ENCODE measurements around the gene POLR2B. TPM values are rescaled to one million over a fixed set of nuclear protein-coding genes. Genes with fewer than 3 reads are reported as not detected.

The POLR2B gene
- total RNA-seq, 2 experiments from 2014 or later = 113 to 117 TPM

- Mint-ChIP-seq H3K27ac (no peak overlapping the region), H3K4me3 (no peak overlapping the region), H3K4me1 (peaks cover 7% of the 10 kb centered on the region), H3K9me3 (no peaks in the 10 kb centered on the region), H3K36me3 (ENCODE audit: low read depth) (peaks cover 65% of the 10 kb centered on the region), H3K27me3 (no peaks in the 10 kb centered on the region)
- ChIA-PET CTCF (interaction anchor here (1.2 to 3.0 kb wide), 2 partner anchors 13 to 23 kb away, joined by 3 to 11 read pairs; no protein-coding TSS in a partner anchor), POLR2A (no interaction called here)
- no peak for DNase-seq
Measured at GRCh38 chr4:56995525-56995924, 16.8 kb downstream of the POLR2B start.

GRCh38 chr4:56999751-57000150 is 21.1 kb downstream of the POLR2B start:
- H3K27me3 Mint-ChIP-seq = no peaks in the 10 kb centered on the region
- peaks cover 52% of the 10 kb centered on the region for H3K36me3 Mint-ChIP-seq (ENCODE audit: low read depth)
- DNase-seq = no peak
- H3K4me3 Mint-ChIP-seq = no peak overlapping the region
- H3K9me3 Mint-ChIP-seq = no peaks in the 10 kb centered on the region
- H3K4me1 Mint-ChIP-seq = no peaks in the 10 kb centered on the region
- no peak overlapping the region for H3K27ac Mint-ChIP-seq
- ChIA-PET CTCF (no interaction called here), POLR2A (no interaction called here)

- peaks cover 3% of the 10 kb centered on the region for H3K4me1 Mint-ChIP-seq
- ChIA-PET CTCF (interaction anchor here (1.3 kb wide), 1 partner anchor 18 kb away, joined by 3 read pairs; no protein-coding TSS in a partner anchor), POLR2A (no interaction called here)
- H3K36me3 Mint-ChIP-seq (ENCODE audit: low read depth) = peaks cover 47% of the 10 kb centered on the region
- H3K27me3 Mint-ChIP-seq = no peaks in the 10 kb centered on the region
- H3K27ac Mint-ChIP-seq = no peak overlapping the region
- no peak overlapping the region for H3K4me3 Mint-ChIP-seq
- no peaks in the 10 kb centered on the region for H3K9me3 Mint-ChIP-seq
- DNase-seq = no peak
Measured at GRCh38 chr4:57013543-57014120, 34.9 kb downstream of the POLR2B start.

- no peak for DNase-seq
- Mint-ChIP-seq H3K27ac (no peak overlapping the region), H3K4me3 (no peak overlapping the region), H3K9me3 (no peaks in the 10 kb centered on the region), H3K27me3 (no peaks in the 10 kb centered on the region), H3K36me3 (ENCODE audit: low read depth) (peaks cover 62% of the 10 kb centered on the region), H3K4me1 (peaks cover 3% of the 10 kb centered on the region)
- ChIA-PET POLR2A (no interaction called here), CTCF (interaction anchor here (1.1 kb wide), 1 partner anchor 24 kb away, joined by 3 read pairs; no protein-coding TSS in a partner anchor)
Measured at GRCh38 chr4:57018980-57019379, 40.3 kb downstream of the POLR2B start.

- Mint-ChIP-seq H3K36me3 (ENCODE audit: low read depth) (peaks cover 70% of the 10 kb centered on the region), H3K9me3 (no peaks in the 10 kb centered on the region), H3K27me3 (no peaks in the 10 kb centered on the region), H3K4me3 (no peak overlapping the region), H3K4me1 (peaks cover 3% of the 10 kb centered on the region), H3K27ac (no peak overlapping the region)
- POLR2A ChIA-PET = no interaction called here
- CTCF ChIA-PET = no interaction called here
- no peak for DNase-seq
Measured at GRCh38 chr4:57020467-57021101, 41.9 kb downstream of the POLR2B start.

GRCh38 chr4:57023104-57023503 is 44.4 kb downstream of the POLR2B start:
- CTCF ChIA-PET = no interaction called here
- H3K27ac Mint-ChIP-seq = no peak overlapping the region
- H3K4me1 Mint-ChIP-seq = peaks cover 4% of the 10 kb centered on the region
- H3K4me3 Mint-ChIP-seq = no peak overlapping the region
- peaks cover 71% of the 10 kb centered on the region for H3K36me3 Mint-ChIP-seq (ENCODE audit: low read depth)
- POLR2A ChIA-PET = no interaction called here
- no peak for DNase-seq
- no peaks in the 10 kb centered on the region for H3K27me3 Mint-ChIP-seq
- H3K9me3 Mint-ChIP-seq = no peaks in the 10 kb centered on the region

GRCh38 chr4:57034520-57034919 is 55.8 kb downstream of the POLR2B start:
- Mint-ChIP-seq H3K27me3 (peaks cover 5% of the 10 kb centered on the region), H3K36me3 (ENCODE audit: low read depth) (peaks cover 24% of the 10 kb centered on the region), H3K27ac (no peak overlapping the region), H3K4me1 (no peaks in the 10 kb centered on the region), H3K4me3 (no peak overlapping the region), H3K9me3 (no peaks in the 10 kb centered on the region)
- POLR2A ChIA-PET = no interaction called here
- CTCF ChIA-PET = no interaction called here
- no peak for DNase-seq

GRCh38 chr4:57037982-57038604 is 59.4 kb downstream of the POLR2B start:
- POLR2A ChIA-PET = no interaction called here
- peak; percentile 16 for DNase-seq
- H3K4me1 Mint-ChIP-seq = no peaks in the 10 kb centered on the region
- no peak overlapping the region for H3K4me3 Mint-ChIP-seq
- no peaks in the 10 kb centered on the region for H3K9me3 Mint-ChIP-seq
- H3K27ac Mint-ChIP-seq = no peak overlapping the region
- peaks cover 5% of the 10 kb centered on the region for H3K36me3 Mint-ChIP-seq (ENCODE audit: low read depth)
- peaks cover 9% of the 10 kb centered on the region for H3K27me3 Mint-ChIP-seq
- CTCF ChIA-PET = interaction anchor here (0.7 kb wide), 1 partner anchor 12 kb away, joined by 3 read pairs; no protein-coding TSS in a partner anchor

GRCh38 chr4:57039345-57039744 is 60.6 kb downstream of the POLR2B start:
- no peak for DNase-seq
- POLR2A ChIA-PET = no interaction called here
- no peak overlapping the region for H3K27ac Mint-ChIP-seq
- no peak overlapping the region for H3K4me3 Mint-ChIP-seq
- H3K27me3 Mint-ChIP-seq = peaks cover 9% of the 10 kb centered on the region
- CTCF ChIA-PET = no interaction called here
- no peaks in the 10 kb centered on the region for H3K9me3 Mint-ChIP-seq
- no peaks in the 10 kb centered on the region for H3K4me1 Mint-ChIP-seq
- no peaks in the 10 kb centered on the region for H3K36me3 Mint-ChIP-seq (ENCODE audit: low read depth)

GRCh38 chr4:57040510-57040909 is 61.8 kb downstream of the POLR2B start:
- Mint-ChIP-seq H3K27me3 (peaks cover 9% of the 10 kb centered on the region), H3K4me1 (no peaks in the 10 kb centered on the region), H3K9me3 (no peaks in the 10 kb centered on the region), H3K27ac (no peak overlapping the region), H3K4me3 (no peak overlapping the region), H3K36me3 (ENCODE audit: low read depth) (no peaks in the 10 kb centered on the region)
- CTCF ChIA-PET = no interaction called here
- DNase-seq = no peak
- POLR2A ChIA-PET = no interaction called here

- no peak overlapping the region for H3K27ac Mint-ChIP-seq
Measured at GRCh38 chr4:57041020-57041419, 62.3 kb downstream of the POLR2B start.

GRCh38 chr4:57042711-57043169 is 64.0 kb downstream of the POLR2B start:
- no peaks in the 10 kb centered on the region for H3K36me3 Mint-ChIP-seq (ENCODE audit: low read depth)
- no peak overlapping the region for H3K27ac Mint-ChIP-seq
- POLR2A ChIA-PET = no interaction called here
- DNase-seq = no peak
- H3K4me1 Mint-ChIP-seq = no peaks in the 10 kb centered on the region
- CTCF ChIA-PET = no interaction called here
- H3K9me3 Mint-ChIP-seq = peaks cover 2% of the 10 kb centered on the region
- peaks cover 8% of the 10 kb centered on the region for H3K27me3 Mint-ChIP-seq
- H3K4me3 Mint-ChIP-seq = no peak overlapping the region

More at GRCh38 chr4:57041020-57041419, 62.3 kb downstream of the POLR2B start:
- DNase-seq = no peak
- Mint-ChIP-seq H3K4me1 (no peaks in the 10 kb centered on the region), H3K4me3 (no peak overlapping the region), H3K9me3 (no peaks in the 10 kb centered on the region), H3K36me3 (ENCODE audit: low read depth) (no peaks in the 10 kb centered on the region), H3K27me3 (peaks cover 8% of the 10 kb centered on the region)
- CTCF ChIA-PET = no interaction called here
- POLR2A ChIA-PET = no interaction called here

- peaks cover 2% of the 10 kb centered on the region for H3K9me3 Mint-ChIP-seq
- no peaks in the 10 kb centered on the region for H3K36me3 Mint-ChIP-seq (ENCODE audit: low read depth)
- H3K27ac Mint-ChIP-seq = no peak overlapping the region
- H3K4me1 Mint-ChIP-seq = no peaks in the 10 kb centered on the region
- DNase-seq = no peak
- CTCF ChIA-PET = no interaction called here
- H3K27me3 Mint-ChIP-seq = peaks cover 6% of the 10 kb centered on the region
- no peak overlapping the region for H3K4me3 Mint-ChIP-seq
- POLR2A ChIA-PET = no interaction called here
Measured at GRCh38 chr4:57043347-57044251, 64.9 kb downstream of the POLR2B start.

Data from activated CD4-positive, alpha-beta T cell treated with anti-CD3 and anti-CD28 coated beads, Interleukin-2, amount 10 ng/mL, durations not matched to agents 7 days and 5 days (primary cell).